ENCODE results near the gene TMEM266.

TMEM266 gene

DNA sequence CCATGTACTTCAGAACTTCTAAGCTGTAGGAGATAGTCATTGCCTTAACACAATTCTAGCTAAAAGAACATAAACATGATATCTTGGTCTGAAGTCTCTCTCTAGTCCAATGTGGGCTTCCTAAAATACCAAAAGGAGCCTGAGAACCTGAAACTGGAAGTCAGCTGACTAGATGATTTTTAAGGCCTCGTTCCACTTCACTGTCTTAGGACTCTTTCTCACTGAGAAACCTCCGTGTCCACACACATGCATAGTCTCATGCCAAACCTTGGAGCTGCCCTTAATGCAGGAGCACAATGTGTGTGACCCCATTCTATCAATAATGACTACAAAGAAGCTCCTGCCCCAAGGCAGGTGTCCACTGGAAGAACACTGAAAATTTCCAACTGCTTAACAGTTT, 163.7 kb downstream of the TMEM266 start:
- no peak for TF ChIP-seq EZH2phosphoT487 (IDR thresholded peaks at IDR 0.05; ENCODE audit: borderline replicate concordance)
- TF ChIP-seq, protein P1, sequence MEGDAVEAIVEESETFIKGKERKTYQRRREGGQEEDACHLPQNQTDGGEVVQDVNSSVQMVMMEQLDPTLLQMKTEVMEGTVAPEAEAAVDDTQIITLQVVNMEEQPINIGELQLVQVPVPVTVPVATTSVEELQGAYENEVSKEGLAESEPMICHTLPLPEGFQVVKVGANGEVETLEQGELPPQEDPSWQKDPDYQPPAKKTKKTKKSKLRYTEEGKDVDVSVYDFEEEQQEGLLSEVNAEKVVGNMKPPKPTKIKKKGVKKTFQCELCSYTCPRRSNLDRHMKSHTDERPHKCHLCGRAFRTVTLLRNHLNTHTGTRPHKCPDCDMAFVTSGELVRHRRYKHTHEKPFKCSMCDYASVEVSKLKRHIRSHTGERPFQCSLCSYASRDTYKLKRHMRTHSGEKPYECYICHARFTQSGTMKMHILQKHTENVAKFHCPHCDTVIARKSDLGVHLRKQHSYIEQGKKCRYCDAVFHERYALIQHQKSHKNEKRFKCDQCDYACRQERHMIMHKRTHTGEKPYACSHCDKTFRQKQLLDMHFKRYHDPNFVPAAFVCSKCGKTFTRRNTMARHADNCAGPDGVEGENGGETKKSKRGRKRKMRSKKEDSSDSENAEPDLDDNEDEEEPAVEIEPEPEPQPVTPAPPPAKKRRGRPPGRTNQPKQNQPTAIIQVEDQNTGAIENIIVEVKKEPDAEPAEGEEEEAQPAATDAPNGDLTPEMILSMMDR (conservative IDR thresholded peaks at IDR 0.05; ENCODE audit: low read length), result no peak
- Histone ChIP-seq H3K4me3 (ENCODE audit: low read length, poor library complexity, severe bottlenecking) (no peak overlapping the region), H3K4me2 (ENCODE audit: low read depth, low read length, poor library complexity, severe bottlenecking) (no peak overlapping the region), H3K36me3 (ENCODE audit: insufficient read depth, low read length) (peaks cover 59% of the 10 kb centered on the region), H3K79me2 (ENCODE audit: insufficient read depth, low read length) (no peaks in the 10 kb centered on the region), H3F3A (ENCODE audit: low read depth) (no peaks in the 10 kb centered on the region), H2AFZ (ENCODE audit: low read length) (no peak overlapping the region), H3K9me2 (replicated peaks; ENCODE audit: low read depth, low read length) (no peaks in the 10 kb centered on the region), H3K27me3 (ENCODE audit: insufficient read depth, low read length, poor library complexity, severe bottlenecking) (no peaks in the 10 kb centered on the region), H4K20me1 (ENCODE audit: insufficient read depth, low read length, poor library complexity, severe bottlenecking) (no peaks in the 10 kb centered on the region), H3K9me3 (ENCODE audit: insufficient read depth, low read depth, low read length) (no peaks in the 10 kb centered on the region), H3K4me1 (ENCODE audit: insufficient read depth, low read length, poor library complexity, severe bottlenecking) (no peaks in the 10 kb centered on the region), H3K9ac (ENCODE audit: low read depth, low read length, poor library complexity, severe bottlenecking) (no peak overlapping the region)

DNA sequence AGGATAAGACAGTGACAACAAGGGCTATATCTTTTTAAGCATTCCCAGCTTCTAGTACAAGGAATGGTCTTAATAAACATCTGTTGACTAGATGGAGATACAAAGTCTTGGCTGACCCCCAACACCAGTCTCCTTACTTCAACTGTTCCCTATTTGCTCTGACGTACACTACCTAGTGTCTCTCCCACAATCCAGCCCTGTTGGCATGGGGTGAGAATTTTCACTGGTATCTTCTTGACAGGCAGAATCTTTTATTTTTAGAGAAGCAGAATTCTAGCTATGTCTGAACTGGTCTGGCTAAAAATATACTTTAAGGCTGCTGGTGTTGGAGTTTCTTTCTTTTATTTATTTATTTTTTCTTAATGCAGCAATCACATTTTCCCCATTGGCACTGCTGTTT, 169.5 kb downstream of the TMEM266 start:
- no peaks in the 10 kb centered on the region for H3K9me2 ChIP-seq (replicated peaks; ENCODE audit: low read depth, low read length)
- H3K9ac ChIP-seq (ENCODE audit: low read depth, low read length, poor library complexity, severe bottlenecking), result no peak overlapping the region
- H3K36me3 ChIP-seq (ENCODE audit: insufficient read depth, low read length), result peaks cover 35% of the 10 kb centered on the region
- no peak overlapping the region for H3K4me2 ChIP-seq (ENCODE audit: low read depth, low read length, poor library complexity, severe bottlenecking)
- no peaks in the 10 kb centered on the region for H3F3A ChIP-seq (ENCODE audit: low read depth)
- no peaks in the 10 kb centered on the region for H4K20me1 ChIP-seq (ENCODE audit: insufficient read depth, low read length, poor library complexity, severe bottlenecking)
- no peaks in the 10 kb centered on the region for H3K79me2 ChIP-seq (ENCODE audit: insufficient read depth, low read length)
- H3K9me3 ChIP-seq (ENCODE audit: insufficient read depth, low read depth, low read length), result no peaks in the 10 kb centered on the region
- no peak for TF ChIP-seq EZH2phosphoT487 (IDR thresholded peaks at IDR 0.05; ENCODE audit: borderline replicate concordance)
- TF ChIP-seq, protein P1 (conservative IDR thresholded peaks at IDR 0.05; ENCODE audit: low read length), result no peak
- H3K27me3 ChIP-seq (ENCODE audit: insufficient read depth, low read length, poor library complexity, severe bottlenecking), result no peaks in the 10 kb centered on the region
- H3K4me3 ChIP-seq (ENCODE audit: low read length, poor library complexity, severe bottlenecking), result no peak overlapping the region
- no peaks in the 10 kb centered on the region for H3K4me1 ChIP-seq (ENCODE audit: insufficient read depth, low read length, poor library complexity, severe bottlenecking)
- no peak overlapping the region for H2AFZ ChIP-seq (ENCODE audit: low read length)

DNA sequence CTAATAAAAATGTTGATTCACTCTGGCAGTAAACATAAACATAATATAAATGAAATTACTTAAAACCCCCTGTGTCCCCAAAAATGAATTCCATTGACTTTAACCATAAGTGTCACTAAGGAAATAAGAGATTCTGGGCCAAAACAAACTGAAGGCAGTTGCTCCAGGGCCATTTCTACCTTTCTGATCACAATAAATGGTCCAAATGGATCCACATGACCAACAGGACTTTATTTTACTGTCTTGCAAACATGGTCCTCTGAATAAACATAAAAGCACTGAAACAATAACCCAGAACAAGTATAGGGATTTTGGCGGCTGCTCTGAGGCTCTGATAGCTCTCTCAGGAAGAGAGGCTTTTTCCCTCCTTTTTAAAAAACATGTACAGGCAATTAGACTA, 174.1 kb downstream of the TMEM266 start:
- TF ChIP-seq, protein P1 (conservative IDR thresholded peaks at IDR 0.05; ENCODE audit: low read length), result no peak
- TF ChIP-seq EZH2phosphoT487 (IDR thresholded peaks at IDR 0.05; ENCODE audit: borderline replicate concordance), result no peak
- H4K20me1 ChIP-seq (ENCODE audit: insufficient read depth, low read length, poor library complexity, severe bottlenecking), result no peaks in the 10 kb centered on the region
- no peaks in the 10 kb centered on the region for H3K9me2 ChIP-seq (replicated peaks; ENCODE audit: low read depth, low read length)
- peaks cover 11% of the 10 kb centered on the region for H3K36me3 ChIP-seq (ENCODE audit: insufficient read depth, low read length)
- no peaks in the 10 kb centered on the region for H3K27me3 ChIP-seq (ENCODE audit: insufficient read depth, low read length, poor library complexity, severe bottlenecking)
- no peak overlapping the region for H3K4me3 ChIP-seq (ENCODE audit: low read length, poor library complexity, severe bottlenecking)
- H3K79me2 ChIP-seq (ENCODE audit: insufficient read depth, low read length), result no peaks in the 10 kb centered on the region
- no peak overlapping the region for H3K9ac ChIP-seq (ENCODE audit: low read depth, low read length, poor library complexity, severe bottlenecking)
- no peaks in the 10 kb centered on the region for H3K4me1 ChIP-seq (ENCODE audit: insufficient read depth, low read length, poor library complexity, severe bottlenecking)
- H3K9me3 ChIP-seq (ENCODE audit: insufficient read depth, low read depth, low read length), result no peaks in the 10 kb centered on the region
- no peaks in the 10 kb centered on the region for H3F3A ChIP-seq (ENCODE audit: low read depth)
- H2AFZ ChIP-seq (ENCODE audit: low read length), result no peak overlapping the region
- no peak overlapping the region for H3K4me2 ChIP-seq (ENCODE audit: low read depth, low read length, poor library complexity, severe bottlenecking)
